Dendritic cell treated with granulocyte-macrophage colony-stimulating factor and Interleukin-4, amounts not matched to agents 40 ng/mL and 50 ng/mL, for 4 days (primary cell): ENCODE data around the gene FAM186B.

Source experiments
- H3K27ac Mint-ChIP-seq: one replicate; pipeline ENCODE4 v1.8.0; 2022; ENCODE audit warnings: mild to moderate bottlenecking, mixed read lengths
- H3K27me3 Mint-ChIP-seq: one replicate; pipeline ENCODE4 v1.8.0; 2022; ENCODE audit warnings: mild to moderate bottlenecking, mixed read lengths
- H3K36me3 Mint-ChIP-seq: one replicate; pipeline ENCODE4 v1.8.0; 2022; ENCODE audit warnings: low read depth, mixed read lengths
- H3K4me1 Mint-ChIP-seq: one replicate; pipeline ENCODE4 v1.8.0; 2022; ENCODE audit warnings: low read depth, mixed read lengths
- H3K4me3 Mint-ChIP-seq: one replicate; pipeline ENCODE4 v1.8.0; 2022; ENCODE audit warnings: mild to moderate bottlenecking, moderate library complexity, mixed read lengths
- H3K9me3 Mint-ChIP-seq: one replicate; pipeline ENCODE4 v1.8.0; 2022; ENCODE audit warnings: mixed read lengths
- intact Hi-C: fragments of 100-400 bp; cut with micrococcal nuclease; formaldehyde crosslinking; loops from one replicate; pipeline ENCODE4 v1.15.0; 2022

The FAM186B gene

DNA sequence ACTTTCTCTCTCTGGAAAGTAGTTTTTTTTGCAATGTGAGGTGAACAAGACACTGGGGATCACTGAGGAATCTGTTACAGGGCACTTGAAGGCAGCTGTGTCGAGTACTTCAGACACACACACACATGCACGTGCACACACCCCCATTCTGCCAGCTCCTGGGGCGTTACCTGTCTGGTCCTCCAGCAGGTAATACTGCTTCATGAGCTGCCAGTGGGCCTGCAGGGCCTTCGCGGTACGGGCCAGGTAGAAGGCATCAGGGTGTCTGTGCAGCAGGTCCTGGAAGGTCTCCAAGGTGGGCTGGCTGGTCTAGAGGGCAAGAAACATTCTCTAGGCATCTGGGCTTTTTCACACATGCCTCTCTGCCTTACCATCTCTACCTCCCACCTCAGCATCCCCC is 42.6 kb downstream of the FAM186B start:
- H3K9me3 Mint-ChIP-seq = no peaks in the 10 kb centered on the region
- H3K4me3 Mint-ChIP-seq = no peak overlapping the region
- peaks cover 94% of the 10 kb centered on the region for H3K36me3 Mint-ChIP-seq
- no peak overlapping the region for H3K27ac Mint-ChIP-seq
- no peaks in the 10 kb centered on the region for H3K27me3 Mint-ChIP-seq
- peaks cover 21% of the 10 kb centered on the region for H3K4me1 Mint-ChIP-seq
- intact Hi-C loops = no loop called here

DNA sequence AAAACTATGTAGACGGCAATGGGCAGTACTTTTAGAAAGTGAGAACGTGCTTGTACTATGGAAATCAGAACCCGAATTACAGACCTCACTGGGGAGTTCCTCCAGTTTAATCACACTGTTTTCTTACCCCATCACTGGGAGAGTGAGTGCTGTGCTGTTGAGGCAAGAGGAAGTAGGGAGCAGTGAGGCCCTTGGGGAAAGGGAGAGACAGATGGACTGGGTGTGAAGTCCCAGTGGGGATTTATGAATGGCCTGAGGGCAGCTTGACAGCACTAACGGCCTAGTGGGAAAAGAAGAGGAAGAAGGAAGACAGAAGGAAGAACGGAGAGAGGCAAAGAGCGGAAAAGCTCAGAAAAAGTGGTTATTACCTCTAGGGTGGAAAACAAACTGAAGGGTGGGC is 43.2 kb downstream of the FAM186B start:
- H3K4me1 Mint-ChIP-seq = peaks cover 21% of the 10 kb centered on the region
- H3K4me3 Mint-ChIP-seq = no peak overlapping the region
- H3K27ac Mint-ChIP-seq = no peak overlapping the region
- peaks cover 94% of the 10 kb centered on the region for H3K36me3 Mint-ChIP-seq
- intact Hi-C loops = no loop called here
- no peaks in the 10 kb centered on the region for H3K27me3 Mint-ChIP-seq
- no peaks in the 10 kb centered on the region for H3K9me3 Mint-ChIP-seq

DNA sequence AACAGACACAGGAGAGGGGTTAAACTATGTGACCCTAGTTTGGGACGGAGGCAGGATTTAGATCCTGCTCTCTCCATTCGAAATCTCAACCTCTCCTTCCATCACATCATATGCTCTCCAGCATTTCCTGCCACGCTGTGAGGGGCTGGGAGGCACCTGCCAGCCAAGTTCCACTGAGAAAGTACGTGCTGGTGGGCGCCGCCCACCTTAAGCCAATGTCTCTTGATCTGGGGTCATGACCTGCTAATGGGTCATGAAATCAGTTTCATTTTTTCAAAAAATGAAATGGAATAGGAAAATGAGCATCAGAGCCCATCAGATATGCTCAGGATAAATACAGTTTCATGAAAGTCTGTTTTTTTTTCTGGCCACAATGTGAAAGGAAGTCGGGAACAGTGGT is 44.7 kb downstream of the FAM186B start:
- intact Hi-C loops = no loop called here
- Mint-ChIP-seq H3K4me1 (peaks cover 14% of the 10 kb centered on the region), H3K4me3 (no peak overlapping the region)

DNA sequence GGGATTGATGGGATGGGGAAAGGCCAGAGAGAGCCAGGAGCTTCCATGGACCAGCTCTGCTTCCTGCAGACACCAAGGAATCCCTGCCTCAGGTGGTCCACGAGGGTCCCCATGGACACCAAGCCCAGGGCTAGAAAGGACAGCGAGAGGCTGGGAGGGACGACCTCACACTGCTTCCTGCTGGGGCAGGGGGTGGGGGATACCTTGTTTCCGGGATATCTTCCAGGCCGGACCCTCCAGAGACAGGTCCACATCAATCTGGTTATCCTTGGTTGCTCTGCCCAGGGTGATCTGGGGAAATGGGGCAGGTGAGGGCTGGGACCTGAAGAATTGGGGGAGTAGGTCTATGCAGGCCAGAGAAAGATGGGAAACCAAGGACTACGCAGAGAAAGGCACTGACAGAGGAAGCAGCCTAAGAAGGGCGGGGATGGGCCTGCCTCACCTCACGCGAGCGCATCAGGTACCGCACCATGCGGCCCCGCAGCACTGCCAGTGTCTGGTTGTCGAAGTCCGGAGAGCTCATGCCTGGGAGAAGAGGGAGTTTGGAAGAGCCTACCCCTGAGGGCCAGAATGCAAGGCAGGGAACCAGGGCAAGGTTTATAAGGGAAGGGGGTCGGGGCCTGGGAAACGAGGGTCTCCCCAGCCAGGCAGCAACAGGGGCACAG is 46.3 kb downstream of the FAM186B start:
- intact Hi-C loops = no loop called here
- H3K4me1 Mint-ChIP-seq = peaks cover 5% of the 10 kb centered on the region
- peaks cover 85% of the 10 kb centered on the region for H3K36me3 Mint-ChIP-seq
- no peak overlapping the region for H3K4me3 Mint-ChIP-seq
- peaks cover 2% of the 10 kb centered on the region for H3K27me3 Mint-ChIP-seq
- H3K27ac Mint-ChIP-seq = no peak overlapping the region
- no peaks in the 10 kb centered on the region for H3K9me3 Mint-ChIP-seq

More for the DNA sequence above, 44.7 kb downstream of the FAM186B start:
- H3K36me3 Mint-ChIP-seq = peaks cover 100% of the 10 kb centered on the region
- H3K27ac Mint-ChIP-seq = no peak overlapping the region
- H3K9me3 Mint-ChIP-seq = no peaks in the 10 kb centered on the region
- H3K27me3 Mint-ChIP-seq = no peaks in the 10 kb centered on the region

DNA sequence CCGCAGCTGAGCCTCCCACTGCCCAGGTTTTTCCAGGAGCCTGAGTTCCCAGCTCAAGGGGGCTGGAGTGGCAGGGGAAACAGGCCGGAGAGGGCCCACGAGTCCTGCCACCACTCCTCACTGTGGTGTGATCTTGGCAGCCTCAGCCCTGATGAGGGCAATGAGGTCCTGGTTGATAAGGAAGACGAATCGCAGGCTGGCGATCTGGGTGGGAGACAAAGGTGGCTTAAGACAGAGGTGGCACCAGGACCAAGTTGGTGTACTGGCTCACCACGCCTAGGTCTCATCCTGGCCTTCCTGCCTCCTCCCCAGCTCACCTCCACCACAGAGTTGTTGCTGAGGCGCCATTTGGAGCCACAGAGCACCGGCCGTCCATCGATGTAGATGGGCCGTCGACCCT is 46.9 kb downstream of the FAM186B start:
- Mint-ChIP-seq H3K9me3 (no peaks in the 10 kb centered on the region), H3K4me3 (no peak overlapping the region), H3K4me1 (peaks cover under 1% of the 10 kb centered on the region), H3K36me3 (peaks cover 79% of the 10 kb centered on the region), H3K27ac (no peak overlapping the region), H3K27me3 (peaks cover 2% of the 10 kb centered on the region)
- intact Hi-C loops = no loop called here

DNA sequence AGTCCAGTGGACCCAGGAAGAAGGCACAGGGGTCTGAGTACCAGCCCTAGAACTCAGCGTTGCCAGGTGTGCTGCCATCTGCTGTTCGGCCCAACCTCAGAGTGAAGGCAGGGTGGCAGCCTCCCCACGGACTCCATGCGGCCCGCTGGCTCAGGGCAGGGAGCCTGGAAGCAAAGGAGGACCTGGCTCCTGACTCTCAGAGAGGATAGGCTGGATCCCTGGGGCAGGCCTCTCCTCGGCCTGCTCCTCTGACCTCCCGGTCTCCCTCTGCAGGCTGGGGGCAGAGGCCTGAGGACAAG is 47.6 kb downstream of the FAM186B start:
- H3K27ac Mint-ChIP-seq = no peak overlapping the region
- intact Hi-C loops = no loop called here
- H3K9me3 Mint-ChIP-seq = no peaks in the 10 kb centered on the region
- H3K4me1 Mint-ChIP-seq = no peaks in the 10 kb centered on the region
- peaks cover 72% of the 10 kb centered on the region for H3K36me3 Mint-ChIP-seq
- H3K27me3 Mint-ChIP-seq = peaks cover 8% of the 10 kb centered on the region
- H3K4me3 Mint-ChIP-seq = no peak overlapping the region

DNA sequence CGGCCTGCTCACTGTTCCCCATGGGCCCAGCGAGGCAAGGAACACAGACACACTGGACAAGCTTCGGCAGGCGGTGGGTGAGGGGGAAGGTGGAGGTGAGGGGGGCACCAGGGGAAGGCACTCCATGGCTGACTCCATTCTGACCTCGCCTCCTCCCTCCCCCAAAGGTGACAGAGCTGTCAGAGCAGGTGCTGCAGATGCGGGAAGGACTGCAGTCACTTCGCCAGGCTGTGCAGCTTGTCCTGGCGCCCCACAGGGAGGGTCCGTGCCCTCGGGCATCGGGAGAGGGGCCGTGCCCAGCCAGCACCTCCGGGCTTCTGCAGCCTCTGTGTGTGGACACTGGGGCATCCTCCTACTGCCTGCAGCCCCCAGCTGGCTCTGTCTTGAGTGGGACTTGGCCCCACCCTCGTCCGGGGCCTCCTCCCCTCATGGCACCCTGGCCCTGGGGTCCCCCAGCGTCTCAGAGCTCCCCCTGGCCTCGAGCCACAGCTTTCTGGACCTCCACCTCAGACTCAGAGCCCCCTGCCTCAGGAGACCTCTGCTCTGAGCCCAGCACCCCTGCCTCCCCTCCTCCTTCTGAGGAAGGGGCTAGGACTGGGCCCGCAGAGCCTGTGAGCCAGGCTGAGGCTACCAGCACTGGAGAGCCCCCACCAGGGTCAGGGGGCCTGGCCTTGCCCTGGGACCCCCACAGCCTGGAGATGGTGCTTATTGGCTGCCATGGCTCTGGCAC is 48.1 kb downstream of the FAM186B start:
- peaks cover 13% of the 10 kb centered on the region for H3K27me3 Mint-ChIP-seq
- H3K27ac Mint-ChIP-seq = no peak overlapping the region
- H3K4me3 Mint-ChIP-seq = no peak overlapping the region
- intact Hi-C loops = no loop called here
- H3K9me3 Mint-ChIP-seq = no peaks in the 10 kb centered on the region
- peaks cover 67% of the 10 kb centered on the region for H3K36me3 Mint-ChIP-seq
- H3K4me1 Mint-ChIP-seq = peaks cover 3% of the 10 kb centered on the region

DNA sequence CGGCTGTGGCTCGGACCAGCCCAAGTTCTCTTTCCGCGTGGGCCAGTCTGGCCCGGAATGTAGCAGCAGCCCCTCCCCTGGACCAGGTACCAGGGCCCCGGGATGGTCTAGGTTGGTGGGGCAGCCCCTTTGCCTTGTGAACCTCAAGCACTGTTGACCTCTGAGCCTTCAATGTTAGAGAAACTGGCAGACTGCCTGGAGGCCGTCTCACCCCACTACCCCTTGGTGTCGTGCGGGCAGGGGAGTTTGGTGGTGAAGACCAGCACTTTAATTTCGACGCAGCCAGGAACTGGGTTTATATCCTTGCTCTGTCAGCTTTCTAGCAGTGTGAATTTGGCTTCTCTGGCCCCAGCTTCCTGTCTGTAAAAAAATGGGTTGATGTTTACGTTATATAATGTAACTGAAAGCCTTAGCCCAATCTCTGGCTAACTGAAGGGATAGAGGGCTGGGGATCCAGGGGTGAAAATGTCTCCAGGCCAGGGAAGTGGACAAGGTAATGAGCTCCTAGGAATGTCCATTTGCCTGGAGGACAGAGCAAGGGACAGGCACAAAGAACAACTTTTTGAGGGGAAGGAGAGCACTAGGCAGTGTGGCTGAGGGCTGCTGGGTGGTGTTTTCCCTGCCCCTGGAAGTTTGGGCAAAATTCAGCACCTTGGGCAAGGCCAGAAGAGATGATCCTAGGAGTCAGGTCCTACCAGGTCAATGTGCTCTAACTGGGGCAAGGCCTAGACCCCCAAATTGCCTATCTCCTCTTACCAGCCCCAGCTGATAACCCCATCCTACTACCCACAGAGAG is 48.9 kb downstream of the FAM186B start:
- Mint-ChIP-seq H3K27ac (no peak overlapping the region), H3K27me3 (peaks cover 19% of the 10 kb centered on the region), H3K4me3 (no peak overlapping the region), H3K36me3 (peaks cover 59% of the 10 kb centered on the region), H3K4me1 (peaks cover 5% of the 10 kb centered on the region), H3K9me3 (no peaks in the 10 kb centered on the region)
- intact Hi-C loops = no loop called here

DNA sequence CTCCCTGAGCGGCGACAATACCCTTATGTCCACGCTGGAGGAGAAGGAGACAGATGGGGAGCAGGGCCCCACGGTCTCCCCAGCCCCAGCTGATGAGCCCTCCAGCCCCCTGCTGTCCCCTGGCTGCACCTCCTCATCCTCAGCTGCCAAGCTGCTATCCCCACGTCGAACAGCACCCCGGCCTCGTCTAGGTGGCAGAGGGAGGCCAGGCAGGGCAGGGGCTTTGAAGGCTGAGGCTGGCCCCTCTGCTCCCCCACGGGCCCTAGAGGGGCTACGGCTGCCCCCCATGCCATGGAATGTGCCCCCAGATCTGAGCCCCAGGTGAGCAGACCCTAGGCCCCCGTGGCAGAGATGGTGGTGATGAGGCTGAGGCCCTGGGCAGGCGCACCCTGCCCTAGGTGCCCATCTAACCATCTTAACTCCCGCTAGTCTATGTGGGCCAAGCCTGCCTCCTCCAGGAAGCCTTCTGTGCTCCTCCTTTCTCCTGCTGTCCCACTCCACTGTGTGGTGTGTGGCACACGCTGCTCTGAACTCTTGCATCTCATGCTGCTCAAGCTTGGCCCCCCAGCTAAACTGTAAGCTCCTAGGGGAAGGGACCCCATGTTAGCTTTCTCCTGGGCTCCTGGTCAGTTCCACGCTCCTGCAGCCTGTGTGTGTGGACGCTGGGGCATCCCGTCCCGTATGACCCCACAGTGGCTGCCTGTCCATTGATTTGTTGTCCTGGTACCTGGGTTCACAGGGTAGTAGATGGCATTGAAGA is 49.6 kb downstream of the FAM186B start:
- Mint-ChIP-seq H3K4me1 (peaks cover 5% of the 10 kb centered on the region), H3K9me3 (no peaks in the 10 kb centered on the region), H3K27me3 (peaks cover 24% of the 10 kb centered on the region), H3K36me3 (peaks cover 51% of the 10 kb centered on the region), H3K4me3 (no peak overlapping the region), H3K27ac (no peak overlapping the region)
- intact Hi-C loops = no loop called here

DNA sequence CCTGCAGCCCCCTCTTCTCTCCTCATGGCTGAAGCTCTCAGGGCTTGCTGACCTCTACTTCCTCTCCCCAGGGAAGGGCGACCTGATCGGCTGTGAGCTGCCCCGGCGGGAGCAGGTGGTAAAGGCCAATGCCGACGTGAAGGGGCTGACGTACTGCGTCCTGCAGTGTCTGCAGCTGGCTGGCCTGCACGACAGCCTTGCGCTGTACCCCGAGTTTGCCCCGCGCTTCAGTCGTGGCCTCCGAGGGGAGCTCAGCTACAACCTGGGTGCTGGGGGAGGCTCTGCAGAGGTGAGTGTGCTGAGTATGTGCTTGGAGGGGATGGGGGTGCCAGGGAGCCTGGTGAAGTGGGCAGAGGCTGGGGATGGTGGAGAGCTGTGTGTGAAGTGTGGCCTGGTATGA is 51.2 kb downstream of the FAM186B start:
- H3K4me1 Mint-ChIP-seq = peaks cover 12% of the 10 kb centered on the region
- H3K4me3 Mint-ChIP-seq = no peak overlapping the region
- H3K27ac Mint-ChIP-seq = peak overlapping the region; percentile 25
- peaks cover 38% of the 10 kb centered on the region for H3K27me3 Mint-ChIP-seq
- H3K9me3 Mint-ChIP-seq = no peaks in the 10 kb centered on the region
- peaks cover 36% of the 10 kb centered on the region for H3K36me3 Mint-ChIP-seq
- intact Hi-C loops = no loop called here

DNA sequence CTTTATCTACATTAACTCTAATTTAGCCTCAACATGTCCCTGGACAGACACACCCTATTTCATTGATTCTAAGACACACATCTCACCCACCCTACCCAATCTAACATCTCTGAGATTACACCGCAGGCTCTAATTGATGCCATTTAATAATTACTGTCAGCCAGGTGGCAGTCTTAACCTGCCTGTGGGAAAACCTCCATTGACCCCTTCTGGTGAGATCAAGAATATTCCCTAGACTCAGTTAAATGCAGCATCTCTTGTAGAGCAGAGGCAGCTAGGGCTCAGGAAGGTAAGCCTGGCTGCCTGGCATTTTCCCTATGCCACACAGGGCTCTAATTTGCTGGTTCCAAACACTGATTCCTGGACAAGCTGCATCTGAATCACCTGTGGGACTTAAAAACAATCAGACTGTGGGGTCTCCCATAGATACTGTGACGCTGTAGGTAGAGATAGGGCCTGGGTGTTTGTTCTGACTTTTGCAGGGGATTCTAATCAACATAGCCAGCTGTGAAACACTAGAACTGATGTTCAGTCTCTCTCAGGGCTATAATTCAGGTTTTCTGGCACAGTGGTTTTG is 51.8 kb downstream of the FAM186B start:
- Mint-ChIP-seq H3K27me3 (peaks cover 45% of the 10 kb centered on the region), H3K27ac (no peak overlapping the region), H3K4me3 (no peak overlapping the region), H3K4me1 (peaks cover 18% of the 10 kb centered on the region), H3K36me3 (peaks cover 29% of the 10 kb centered on the region), H3K9me3 (no peaks in the 10 kb centered on the region)
- intact Hi-C loops = no loop called here

DNA sequence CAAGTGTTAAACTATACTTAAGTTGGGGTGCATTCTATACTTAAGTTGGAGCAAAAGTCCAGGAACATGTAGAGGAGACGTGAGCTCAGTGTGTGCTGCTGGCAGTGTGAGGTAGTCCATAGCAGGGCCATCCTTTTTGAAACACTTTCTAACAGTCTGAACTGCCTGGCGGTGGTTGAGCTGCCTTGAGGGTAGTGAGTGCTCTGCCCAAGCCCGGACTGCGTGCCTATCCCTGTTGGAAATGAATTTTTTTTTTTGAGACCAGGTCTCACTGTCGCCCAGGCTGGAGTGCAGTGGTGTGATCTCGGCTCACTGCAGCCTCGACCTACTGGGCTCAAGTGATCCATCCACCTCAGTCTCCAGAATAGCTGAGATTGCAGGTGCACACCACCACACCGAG is 52.5 kb downstream of the FAM186B start:
- intact Hi-C loops = no loop called here
- H3K27ac Mint-ChIP-seq = no peak overlapping the region
- H3K36me3 Mint-ChIP-seq = peaks cover 22% of the 10 kb centered on the region
- H3K9me3 Mint-ChIP-seq = no peaks in the 10 kb centered on the region
- H3K4me3 Mint-ChIP-seq = no peak overlapping the region
- H3K27me3 Mint-ChIP-seq = peaks cover 52% of the 10 kb centered on the region
- peaks cover 23% of the 10 kb centered on the region for H3K4me1 Mint-ChIP-seq

DNA sequence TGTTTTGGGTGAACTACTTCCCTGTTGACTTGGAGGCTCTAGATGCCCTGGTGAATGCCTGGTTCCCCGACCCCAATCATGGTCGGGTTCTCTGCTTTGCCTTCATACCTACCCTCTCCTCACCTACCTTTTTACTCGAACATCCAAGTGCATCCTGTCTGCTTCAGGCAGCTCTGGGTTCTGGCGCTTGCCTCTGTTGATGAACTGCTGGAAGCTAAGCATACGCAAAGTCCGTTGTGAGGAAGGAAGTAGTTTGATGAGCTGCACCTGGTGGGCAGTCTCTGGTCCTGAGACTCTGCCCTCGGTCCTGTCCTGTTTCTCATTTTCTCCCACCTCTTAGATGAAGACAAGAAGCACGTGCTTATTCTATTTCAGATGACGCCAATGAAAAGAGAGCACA is 53.0 kb downstream of the FAM186B start:
- Mint-ChIP-seq H3K4me3 (no peak overlapping the region), H3K27ac (no peak overlapping the region), H3K27me3 (peaks cover 57% of the 10 kb centered on the region), H3K4me1 (peaks cover 23% of the 10 kb centered on the region), H3K9me3 (no peaks in the 10 kb centered on the region), H3K36me3 (peaks cover 18% of the 10 kb centered on the region)
- intact Hi-C loops = no loop called here
